PC-3 (cell line): ENCODE data around the gene SNX9.

Source experiments
- CTCF ChIP-seq: fragments of 300-600 bp; sonication (generic); conservative IDR thresholded peaks from 2 replicates; pipeline ENCODE4 v1.5.1; 2017; ENCODE audit warnings: antibody characterized with exemption, low read depth, mild to moderate bottlenecking, low read length
- EZH2 ChIP-seq: fragments of 300-600 bp; sonication (generic); IDR thresholded peaks from one replicate; pipeline ENCODE4 v1.6.1; 2017; ENCODE audit warnings: antibody characterized with exemption, mild to moderate bottlenecking, low read length; ENCODE audit not compliant: unreplicated experiment

- TF ChIP-seq CTCF, result no peak
- no peak for TF ChIP-seq EZH2
Observed at GRCh38 chr6:157862706-157863105, 39.7 kb downstream of the SNX9 start.
